Measurements from ENCODE around the gene OR10AD1.

OR10AD1 gene

DNA sequence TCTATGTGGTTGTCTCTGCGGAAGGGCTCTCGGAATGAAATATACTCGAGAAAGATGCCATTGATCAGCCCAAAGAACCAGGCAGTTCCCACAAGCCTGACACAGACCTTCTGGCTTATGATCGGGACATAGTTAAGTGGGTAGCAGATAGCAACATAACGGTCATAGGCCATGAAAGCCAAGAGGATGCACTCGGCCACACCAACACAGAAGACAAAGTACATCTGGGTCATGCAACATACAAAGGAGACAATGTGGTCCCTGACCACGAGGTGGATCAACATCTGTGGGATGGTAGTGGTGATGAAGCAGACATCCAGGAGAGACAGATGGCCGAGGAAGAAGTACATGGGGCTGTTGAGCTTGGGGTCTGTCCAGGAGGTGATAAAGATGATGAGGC lies 326 bp downstream of the OR10AD1 start:
- H2AFZ ChIP-seq (ENCODE audit: low read length): no peak overlapping the region
- no peak overlapping the region for H3K27ac ChIP-seq (ENCODE audit: low read depth, low read length, poor library complexity, severe bottlenecking)
- no peaks in the 10 kb centered on the region; the same call in 1 of the 2 replicates for H3K36me3 ChIP-seq (ENCODE audit: insufficient read depth, low read length)
- H3F3A ChIP-seq (ENCODE audit: insufficient read depth, low read length): no peaks in the 10 kb centered on the region
- no peak overlapping the region for H3K4me2 ChIP-seq (ENCODE audit: low read length)
- no peaks in the 10 kb centered on the region for H4K20me1 ChIP-seq (ENCODE audit: insufficient read depth, low read length)
- H3K9ac ChIP-seq (ENCODE audit: low read length): no peak overlapping the region
- no peaks in the 10 kb centered on the region for H3K79me2 ChIP-seq (ENCODE audit: insufficient read depth, low read length)
- no peak overlapping the region for H3K4me3 ChIP-seq (ENCODE audit: low read depth, low read length, poor library complexity, severe bottlenecking)
- H3K27me3 ChIP-seq (ENCODE audit: insufficient read depth, low read length): no peaks in the 10 kb centered on the region
- H3K9me3 ChIP-seq (ENCODE audit: low read length): no peaks in the 10 kb centered on the region
- no peaks in the 10 kb centered on the region for H3K9me2 ChIP-seq (ENCODE audit: low read depth, low read length)
- H3K4me1 ChIP-seq (ENCODE audit: insufficient read depth, low read length, severe bottlenecking): peaks cover 14% of the 10 kb centered on the region
- TF ChIP-seq EZH2 (IDR thresholded peaks at IDR 0.05; ENCODE audit: borderline replicate concordance, low read length): no peak
- TF ChIP-seq, protein P1, sequence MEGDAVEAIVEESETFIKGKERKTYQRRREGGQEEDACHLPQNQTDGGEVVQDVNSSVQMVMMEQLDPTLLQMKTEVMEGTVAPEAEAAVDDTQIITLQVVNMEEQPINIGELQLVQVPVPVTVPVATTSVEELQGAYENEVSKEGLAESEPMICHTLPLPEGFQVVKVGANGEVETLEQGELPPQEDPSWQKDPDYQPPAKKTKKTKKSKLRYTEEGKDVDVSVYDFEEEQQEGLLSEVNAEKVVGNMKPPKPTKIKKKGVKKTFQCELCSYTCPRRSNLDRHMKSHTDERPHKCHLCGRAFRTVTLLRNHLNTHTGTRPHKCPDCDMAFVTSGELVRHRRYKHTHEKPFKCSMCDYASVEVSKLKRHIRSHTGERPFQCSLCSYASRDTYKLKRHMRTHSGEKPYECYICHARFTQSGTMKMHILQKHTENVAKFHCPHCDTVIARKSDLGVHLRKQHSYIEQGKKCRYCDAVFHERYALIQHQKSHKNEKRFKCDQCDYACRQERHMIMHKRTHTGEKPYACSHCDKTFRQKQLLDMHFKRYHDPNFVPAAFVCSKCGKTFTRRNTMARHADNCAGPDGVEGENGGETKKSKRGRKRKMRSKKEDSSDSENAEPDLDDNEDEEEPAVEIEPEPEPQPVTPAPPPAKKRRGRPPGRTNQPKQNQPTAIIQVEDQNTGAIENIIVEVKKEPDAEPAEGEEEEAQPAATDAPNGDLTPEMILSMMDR (IDR thresholded peaks at IDR 0.05; ENCODE audit: low read length): no peak

GRCh38 chr12:48201516-48201915 lies 1.6 kb downstream of the OR10AD1 start:
- Histone ChIP-seq H3K27ac (ENCODE audit: low read depth, low read length, poor library complexity, severe bottlenecking) (no peak overlapping the region), H2AFZ (ENCODE audit: low read length) (no peak overlapping the region), H3K36me3 (ENCODE audit: insufficient read depth, low read length) (no peaks in the 10 kb centered on the region; the same call in 1 of the 2 replicates), H3K9me3 (ENCODE audit: low read length) (no peaks in the 10 kb centered on the region), H4K20me1 (ENCODE audit: insufficient read depth, low read length) (no peaks in the 10 kb centered on the region), H3K9me2 (ENCODE audit: low read depth, low read length) (no peaks in the 10 kb centered on the region), H3K4me3 (ENCODE audit: low read depth, low read length, poor library complexity, severe bottlenecking) (no peak overlapping the region), H3F3A (ENCODE audit: insufficient read depth, low read length) (no peaks in the 10 kb centered on the region), H3K79me2 (ENCODE audit: insufficient read depth, low read length) (no peaks in the 10 kb centered on the region), H3K9ac (ENCODE audit: low read length) (no peak overlapping the region), H3K4me1 (ENCODE audit: insufficient read depth, low read length, severe bottlenecking) (peaks cover 21% of the 10 kb centered on the region), H3K27me3 (ENCODE audit: insufficient read depth, low read length) (no peaks in the 10 kb centered on the region), H3K4me2 (ENCODE audit: low read length) (no peak overlapping the region)
- TF ChIP-seq, protein P1 (IDR thresholded peaks at IDR 0.05; ENCODE audit: low read length): no peak
- TF ChIP-seq EZH2 (IDR thresholded peaks at IDR 0.05; ENCODE audit: borderline replicate concordance, low read length): no peak

GRCh38 chr12:48201091-48201490 lies 2.0 kb downstream of the OR10AD1 start:
- Histone ChIP-seq H3K9me3 (ENCODE audit: low read length) (no peaks in the 10 kb centered on the region), H3K9me2 (ENCODE audit: low read depth, low read length) (no peaks in the 10 kb centered on the region), H3K9ac (ENCODE audit: low read length) (no peak overlapping the region), H4K20me1 (ENCODE audit: insufficient read depth, low read length) (no peaks in the 10 kb centered on the region), H3K27me3 (ENCODE audit: insufficient read depth, low read length) (no peaks in the 10 kb centered on the region), H3K27ac (ENCODE audit: low read depth, low read length, poor library complexity, severe bottlenecking) (no peak overlapping the region), H2AFZ (ENCODE audit: low read length) (no peak overlapping the region), H3K79me2 (ENCODE audit: insufficient read depth, low read length) (no peaks in the 10 kb centered on the region), H3F3A (ENCODE audit: insufficient read depth, low read length) (no peaks in the 10 kb centered on the region), H3K4me1 (ENCODE audit: insufficient read depth, low read length, severe bottlenecking) (peaks cover 21% of the 10 kb centered on the region), H3K36me3 (ENCODE audit: insufficient read depth, low read length) (no peaks in the 10 kb centered on the region; the same call in 1 of the 2 replicates), H3K4me3 (ENCODE audit: low read depth, low read length, poor library complexity, severe bottlenecking) (no peak overlapping the region), H3K4me2 (ENCODE audit: low read length) (no peak overlapping the region)
- TF ChIP-seq, protein P1 (IDR thresholded peaks at IDR 0.05; ENCODE audit: low read length): no peak
- TF ChIP-seq EZH2 (IDR thresholded peaks at IDR 0.05; ENCODE audit: borderline replicate concordance, low read length): no peak

Data from OCI-LY1 (cell line).